AG08395 (cell line): ENCODE measurements around the gene GP5.

ENCODE experiments used
- DNase-seq: peaks from one replicate; pipeline ENCODE4 v3.0.0; 2012; ENCODE audit warnings: mixed read lengths, low spot score

Gene GP5

GRCh38 chr3:194348354-194348753 is 50.7 kb downstream of the GP5 start:
- no peak for DNase-seq

DNA sequence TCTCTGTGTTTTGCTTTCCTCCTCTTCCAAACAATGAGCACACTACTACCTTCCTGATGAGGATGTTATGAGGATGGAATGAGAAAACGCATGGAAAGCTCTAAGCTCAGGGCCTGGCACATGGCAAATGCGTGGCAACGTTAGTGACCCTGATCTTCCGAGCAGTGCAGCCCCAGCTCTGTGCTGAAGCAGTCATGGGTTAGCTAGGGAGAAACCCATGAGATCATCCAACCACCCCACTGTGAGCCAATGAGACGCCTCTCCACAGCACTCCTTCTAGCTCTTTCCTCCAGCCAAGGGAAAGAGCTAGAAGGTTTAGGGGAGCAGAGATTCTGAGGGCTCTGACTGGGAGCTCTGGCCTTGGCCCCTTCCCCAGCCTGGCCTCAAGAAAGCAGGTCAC is 52.4 kb downstream of the GP5 start:
- DNase-seq, result peak; percentile 71

- no peak for DNase-seq
Measured at GRCh38 chr3:194346035-194346434, 53.0 kb downstream of the GP5 start.
